H9 (cell line): ENCODE results near the gene CR1. TPM values are rescaled to one million over a fixed set of nuclear protein-coding genes. Genes with fewer than 3 reads are reported as not detected.

ENCODE experiments used
- DNase-seq: peaks from one replicate; pipeline ENCODE4 v3.0.0-alpha.2; 2017
- H2AFZ ChIP-seq: one replicate; pipeline ENCODE4 v1.6.1; 2013; ENCODE audit warnings: mild to moderate bottlenecking, low read length, control low read depth, moderate library complexity
- H2AK5ac ChIP-seq: 2 replicates; pipeline ENCODE4 v1.6.1; 2013; ENCODE audit warnings: low read length, control low read depth, mixed read lengths; ENCODE audit not compliant: insufficient read length
- H2BK120ac ChIP-seq: one replicate; pipeline ENCODE4 v1.6.1; 2013; ENCODE audit warnings: low read depth, mild to moderate bottlenecking, low read length, control low read depth, inconsistent platforms; ENCODE audit not compliant: poor library complexity, severe bottlenecking
- H2BK12ac ChIP-seq: 2 replicates; pipeline ENCODE4 v1.6.1; 2013; ENCODE audit warnings: low read length, control low read depth, mixed read lengths, low read depth; ENCODE audit not compliant: insufficient read length
- H2BK15ac ChIP-seq: 2 replicates; pipeline ENCODE4 v1.6.1; 2013; ENCODE audit warnings: low read depth, low read length, control low read depth
- H2BK20ac ChIP-seq: one replicate; pipeline ENCODE4 v1.6.1; 2013; ENCODE audit warnings: low read depth, mild to moderate bottlenecking, low read length, control low read depth, inconsistent platforms; ENCODE audit not compliant: poor library complexity, severe bottlenecking
- H2BK5ac ChIP-seq: 2 replicates; pipeline ENCODE4 v1.6.1; 2013; ENCODE audit warnings: low read length, control low read depth, mixed read lengths; ENCODE audit not compliant: insufficient read length
- H3K14ac ChIP-seq: 2 replicates; pipeline ENCODE4 v1.6.1; 2013; ENCODE audit warnings: low read length, control low read depth; ENCODE audit not compliant: insufficient read depth
- H3K18ac ChIP-seq: 2 replicates; pipeline ENCODE4 v1.6.1; 2013; ENCODE audit warnings: low read depth, mild to moderate bottlenecking, mixed read lengths, low read length, control low read depth; ENCODE audit not compliant: insufficient read length
- H3K23ac ChIP-seq: 2 replicates; pipeline ENCODE4 v1.6.1; 2013; ENCODE audit warnings: low read length, control low read depth, mixed read lengths, low read depth; ENCODE audit not compliant: insufficient read length
- H3K23me2 ChIP-seq: 2 replicates; pipeline ENCODE4 v1.6.1; 2013; ENCODE audit warnings: low read depth, mild to moderate bottlenecking, mixed read lengths, low read length, control low read depth; ENCODE audit not compliant: insufficient read length, poor library complexity, severe bottlenecking
- H3K27ac ChIP-seq: 2 replicates; pipeline ENCODE4 v1.5.1; 2013; ENCODE audit warnings: low read length, control low read depth, mixed read lengths, low read depth; ENCODE audit not compliant: insufficient read length
- H3K27me3 ChIP-seq: 2 replicates; pipeline ENCODE4 v1.6.1; 2013; ENCODE audit warnings: low read length, control low read depth, inconsistent platforms; ENCODE audit not compliant: insufficient read depth
- H3K4ac ChIP-seq: 2 replicates; pipeline ENCODE4 v1.6.1; 2013; ENCODE audit warnings: low read depth, mild to moderate bottlenecking, control low read depth, inconsistent platforms, low read length, moderate library complexity
- H3K4me1 ChIP-seq: 2 replicates; pipeline ENCODE4 v1.6.1; 2013; ENCODE audit warnings: low read length, control low read depth, inconsistent platforms; ENCODE audit not compliant: insufficient read depth
- H3K4me2 ChIP-seq: 2 replicates; pipeline ENCODE4 v1.6.1; 2013; ENCODE audit warnings: low read length, control low read depth, mixed read lengths; ENCODE audit not compliant: insufficient read length, insufficient read depth
- H3K56ac ChIP-seq: 2 replicates; pipeline ENCODE4 v1.6.1; 2013; ENCODE audit warnings: low read depth, mild to moderate bottlenecking, mixed read lengths, low read length, control low read depth; ENCODE audit not compliant: insufficient read length
- H3K79me1 ChIP-seq: 2 replicates; pipeline ENCODE4 v1.6.1; 2013; ENCODE audit warnings: low read depth, mild to moderate bottlenecking, moderate library complexity, low read length, control low read depth, inconsistent platforms; ENCODE audit not compliant: insufficient read depth, poor library complexity, severe bottlenecking
- H3K79me2 ChIP-seq: 2 replicates; pipeline ENCODE4 v1.6.1; 2013; ENCODE audit warnings: low read length, control low read depth, inconsistent platforms; ENCODE audit not compliant: insufficient read depth
- H3K9ac ChIP-seq: 2 replicates; pipeline ENCODE4 v1.6.1; 2013; ENCODE audit warnings: low read length, control low read depth, mixed read lengths; ENCODE audit not compliant: insufficient read length; ENCODE audit errors: extremely low read depth
- H3K9me3 ChIP-seq: one replicate; pipeline ENCODE4 v1.6.1; 2013; ENCODE audit warnings: low read depth, low read length, inconsistent platforms; ENCODE audit not compliant: control insufficient read depth
- H3T11ph ChIP-seq: one replicate; pipeline ENCODE4 v1.6.1; 2013; ENCODE audit warnings: mild to moderate bottlenecking, low read length, control low read depth, inconsistent platforms
- H4K20me1 ChIP-seq: one replicate; pipeline ENCODE4 v1.6.1; 2013; ENCODE audit not compliant: control insufficient read depth, insufficient read length, insufficient read depth
- H4K5ac ChIP-seq: 2 replicates; pipeline ENCODE4 v1.6.1; 2013; ENCODE audit warnings: low read depth, mild to moderate bottlenecking, mixed read lengths, low read length, control low read depth; ENCODE audit not compliant: insufficient read length
- H4K8ac ChIP-seq: replicated peaks from 2 replicates; pipeline ENCODE4 v1.6.1; 2013; ENCODE audit warnings: low read length, control low read depth, mixed read lengths, low read depth; ENCODE audit not compliant: insufficient read length
- H4K91ac ChIP-seq: 2 replicates; pipeline ENCODE4 v1.6.1; 2013; ENCODE audit warnings: low read depth, mild to moderate bottlenecking, moderate library complexity, mixed read lengths, low read length, control low read depth; ENCODE audit not compliant: insufficient read length
- H3K27ac Mint-ChIP-seq, 3 experiments: 2 replicates in 2 of 3; 3 replicates in 1 of 3; pipeline ENCODE4 v1.8.0; 2020 to 2021; ENCODE audit warnings: mixed read lengths in 3 of 3, mild to moderate bottlenecking in 1 of 3, moderate library complexity in 1 of 3
- H3K27me3 Mint-ChIP-seq: 2 replicates; pipeline ENCODE4 v1.8.0; 2021; ENCODE audit warnings: low read depth, mild to moderate bottlenecking, moderate library complexity, mixed read lengths
- H3K36me3 Mint-ChIP-seq, 3 experiments: 2 replicates in 2 of 3; 3 replicates in 1 of 3; pipeline ENCODE4 v1.8.0; 2020 to 2021; ENCODE audit warnings: low read depth in 3 of 3, mixed read lengths in 3 of 3; ENCODE audit not compliant: insufficient read depth in 1 of 3
- H3K4me1 Mint-ChIP-seq, 2 experiments: 2 replicates each; pipeline ENCODE4 v1.8.0; 2020; ENCODE audit warnings: mixed read lengths in 2 of 2
- H3K4me3 Mint-ChIP-seq, 2 experiments: 2 replicates in 1 of 2; 3 replicates in 1 of 2; pipeline ENCODE4 v1.8.0; 2020 to 2021; ENCODE audit warnings: mild to moderate bottlenecking in 2 of 2, mixed read lengths in 2 of 2, moderate library complexity in 1 of 2
- H3K9me3 Mint-ChIP-seq, 2 experiments: 2 replicates in 1 of 2; 3 replicates in 1 of 2; pipeline ENCODE4 v1.8.0; 2020; ENCODE audit warnings: mild to moderate bottlenecking in 2 of 2, mixed read lengths in 2 of 2, moderate library complexity in 1 of 2
- CTCF ChIP-seq: fragments of 200-600 bp; sonication (generic); conservative IDR thresholded peaks from 3 replicates; pipeline ENCODE4 v1.8.0; 2021; ENCODE audit warnings: antibody characterized with exemption, mild to moderate bottlenecking
- WGBS: extraction: QIAGEN DNeasy Blood & Tissue Kit; methylation state at CpG from one replicate; pipeline ENCODE4 v1.1.7; 2013; ENCODE audit warnings: missing lambda C conversion rate, low lambda C conversion rate, mixed read lengths; ENCODE audit not compliant: insufficient read length; ENCODE audit errors: extremely low coverage; 5-methylcytosine and 5-hydroxymethylcytosine counted together
- total RNA-seq: library from RNA; stranded (reverse); gene quantifications from 2 replicates; pipeline ENCODE4 v1.2.1, GENCODE V29; 2021

CR1 gene
- total RNA-seq, 1 experiment from 2014 or later: 0.04 TPM

- Histone ChIP-seq H3K79me2 (no peaks in the 10 kb centered on the region), H2BK15ac (no peak overlapping the region), H4K20me1 (no peaks in the 10 kb centered on the region), H2AK5ac (no peak overlapping the region), H2AFZ (no peak overlapping the region), H3K18ac (no peak overlapping the region), H4K8ac (no peak overlapping the region), H2BK120ac (no peak overlapping the region), H3K4me1 (0 out of 2 replicates have a peak, but pooled peaks cover 2% of the 10 kb centered on the region), H2BK20ac (no peak overlapping the region), H3K9me3 (no peaks in the 10 kb centered on the region), H3K4ac (no peak overlapping the region), H4K91ac (no peak overlapping the region), H3K23ac (no peak overlapping the region), H2BK12ac (no peak overlapping the region), H3K56ac (no peak overlapping the region), H2BK5ac (no peak overlapping the region), H3K9ac (no peak overlapping the region), H3K23me2 (peaks cover 7% of the 10 kb centered on the region), H3K79me1 (no peaks in the 10 kb centered on the region), H3K4me2 (no peak overlapping the region), H4K5ac (no peak overlapping the region), H3K14ac (no peak overlapping the region), H3K27ac (no peak overlapping the region), H3K27me3 (peaks cover 4% of the 10 kb centered on the region; the same call in 1 of the 2 replicates), H3T11ph (no peak overlapping the region)
- H3K4me1 Mint-ChIP-seq: peaks cover 0 to 3% of the 10 kb centered on the region in 2 experiments; a peak in 2 of 4 replicates
- H3K9me3 Mint-ChIP-seq: no peaks in the 10 kb centered on the region
- WGBS: no CpG with 5 or more reads among the region's 2 CpGs
- TF ChIP-seq CTCF: no peak
- no peaks in the 10 kb centered on the region for H3K36me3 Mint-ChIP-seq
- DNase-seq: no peak
- H3K27me3 Mint-ChIP-seq: peaks cover 7% of the 10 kb centered on the region
- H3K27ac Mint-ChIP-seq: no peak overlapping the region
- H3K4me3 Mint-ChIP-seq: no peak overlapping the region
Measured at GRCh38 chr1:207459008-207459407, 36.9 kb upstream of the CR1 start.
